GM12801 (cell line): ENCODE data around the gene AURKAIP1.

Experiments used
- TF ChIP-seq, protein P1 (sequence below): IDR thresholded peaks from one replicate; pipeline ENCODE4 v1.5.1; 2011; ENCODE audit warnings: control low read depth; ENCODE audit not compliant: insufficient read length; ENCODE audit errors: extremely low read depth

Gene AURKAIP1

DNA sequence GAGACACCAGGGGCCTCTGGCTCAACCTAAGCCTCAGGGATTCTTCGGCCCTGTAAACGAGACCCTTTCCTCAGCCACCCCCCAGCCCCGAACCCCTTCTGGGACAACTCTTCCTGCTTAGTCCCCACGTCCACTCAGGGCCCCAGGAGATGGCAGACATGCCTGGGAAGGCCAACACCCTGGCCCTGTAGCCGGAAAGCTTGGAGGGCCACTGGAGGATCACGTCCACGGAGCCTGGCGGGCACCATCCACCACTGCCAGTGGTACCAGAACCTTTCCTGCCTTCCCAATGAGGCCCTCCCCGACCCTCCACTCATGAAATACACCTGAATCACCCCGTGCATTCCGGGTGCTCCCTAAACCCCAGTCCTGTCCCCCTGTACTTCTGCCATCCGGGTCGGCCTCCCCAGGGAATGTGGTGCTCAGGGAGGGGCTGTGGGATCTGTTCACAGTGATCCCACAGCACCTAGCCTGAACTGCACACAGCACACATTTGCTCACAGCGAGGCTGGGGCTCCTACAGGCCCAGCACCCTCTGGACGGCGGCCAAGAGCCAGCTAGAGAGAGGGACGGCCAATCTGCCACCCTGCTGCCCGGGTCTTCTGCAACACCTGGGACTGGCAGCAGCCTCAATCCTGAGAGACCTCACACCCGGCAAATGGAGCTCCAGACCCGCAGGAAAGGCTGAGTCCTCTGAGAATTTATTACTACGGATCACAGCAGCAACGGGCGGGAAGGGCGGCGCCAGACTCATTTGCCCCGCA, 1.8 kb downstream of the AURKAIP1 start:
- TF ChIP-seq, protein P1, sequence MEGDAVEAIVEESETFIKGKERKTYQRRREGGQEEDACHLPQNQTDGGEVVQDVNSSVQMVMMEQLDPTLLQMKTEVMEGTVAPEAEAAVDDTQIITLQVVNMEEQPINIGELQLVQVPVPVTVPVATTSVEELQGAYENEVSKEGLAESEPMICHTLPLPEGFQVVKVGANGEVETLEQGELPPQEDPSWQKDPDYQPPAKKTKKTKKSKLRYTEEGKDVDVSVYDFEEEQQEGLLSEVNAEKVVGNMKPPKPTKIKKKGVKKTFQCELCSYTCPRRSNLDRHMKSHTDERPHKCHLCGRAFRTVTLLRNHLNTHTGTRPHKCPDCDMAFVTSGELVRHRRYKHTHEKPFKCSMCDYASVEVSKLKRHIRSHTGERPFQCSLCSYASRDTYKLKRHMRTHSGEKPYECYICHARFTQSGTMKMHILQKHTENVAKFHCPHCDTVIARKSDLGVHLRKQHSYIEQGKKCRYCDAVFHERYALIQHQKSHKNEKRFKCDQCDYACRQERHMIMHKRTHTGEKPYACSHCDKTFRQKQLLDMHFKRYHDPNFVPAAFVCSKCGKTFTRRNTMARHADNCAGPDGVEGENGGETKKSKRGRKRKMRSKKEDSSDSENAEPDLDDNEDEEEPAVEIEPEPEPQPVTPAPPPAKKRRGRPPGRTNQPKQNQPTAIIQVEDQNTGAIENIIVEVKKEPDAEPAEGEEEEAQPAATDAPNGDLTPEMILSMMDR = no peak

DNA sequence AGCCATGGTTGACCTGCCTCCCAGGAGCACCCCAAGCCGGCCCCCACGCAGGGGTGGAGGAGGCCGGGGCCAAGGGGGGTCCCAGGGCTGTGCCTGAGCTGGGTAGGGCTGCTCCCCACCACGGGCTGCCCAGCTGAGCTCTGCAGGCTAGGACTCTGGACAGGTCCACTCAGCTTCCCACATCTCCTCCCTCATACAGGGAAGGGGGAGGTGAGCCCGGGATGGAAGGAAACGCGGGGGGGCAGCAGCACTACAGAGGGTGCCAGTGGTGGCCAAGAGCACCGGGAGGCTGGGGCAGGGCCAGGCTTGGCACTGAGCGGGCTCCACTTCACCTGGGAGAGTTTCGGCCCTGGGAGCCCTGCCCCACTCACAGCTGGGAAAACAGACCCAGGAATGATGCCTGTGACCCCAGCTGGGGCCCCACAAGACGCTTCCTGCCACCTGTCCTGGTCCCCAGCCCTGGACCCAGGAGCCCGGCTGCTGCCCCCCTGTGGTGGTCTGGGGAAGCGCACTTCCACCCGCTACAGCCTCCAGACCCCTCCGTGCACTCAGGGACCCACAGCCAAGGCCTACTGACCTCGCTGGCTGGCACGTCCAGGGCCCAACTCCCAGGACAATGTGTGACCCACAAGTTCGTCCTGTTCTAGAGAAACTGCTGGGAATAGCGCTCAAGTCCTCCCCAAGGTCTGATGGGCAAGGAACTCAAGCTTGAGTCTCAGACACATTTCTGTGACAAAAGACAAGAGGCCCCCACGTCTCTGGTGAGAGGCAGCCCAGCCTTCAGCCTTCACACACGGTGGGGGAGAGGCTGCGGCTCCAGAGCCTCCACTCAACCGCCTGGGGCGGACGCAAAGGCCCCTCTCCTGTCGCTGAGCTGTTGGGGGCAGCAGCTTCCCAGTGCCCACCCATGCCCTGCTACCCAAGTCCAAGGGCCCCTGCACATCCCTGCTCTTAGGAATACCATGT, 3.0 kb downstream of the AURKAIP1 start:
- TF ChIP-seq, protein P1 = no peak

DNA sequence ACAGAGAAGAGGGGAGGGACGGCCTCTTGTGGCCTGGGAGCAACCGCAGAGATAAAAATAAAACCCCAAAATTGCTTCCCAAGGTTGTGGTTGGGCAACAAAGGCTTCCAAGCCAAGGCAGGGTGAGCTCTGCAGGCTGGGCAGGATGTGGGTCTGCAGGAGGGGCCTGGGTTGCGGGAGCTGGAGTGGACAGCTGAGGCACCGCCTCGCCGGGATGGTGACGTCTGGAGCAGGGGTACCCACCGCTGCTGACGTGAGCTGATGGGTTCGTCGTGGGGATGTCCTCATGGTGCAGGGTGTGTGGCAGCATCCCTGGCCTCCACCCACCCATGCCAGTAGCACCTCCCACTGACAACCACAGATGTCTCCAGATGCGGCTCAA, 3.7 kb downstream of the AURKAIP1 start:
- TF ChIP-seq, protein P1 = no peak

DNA sequence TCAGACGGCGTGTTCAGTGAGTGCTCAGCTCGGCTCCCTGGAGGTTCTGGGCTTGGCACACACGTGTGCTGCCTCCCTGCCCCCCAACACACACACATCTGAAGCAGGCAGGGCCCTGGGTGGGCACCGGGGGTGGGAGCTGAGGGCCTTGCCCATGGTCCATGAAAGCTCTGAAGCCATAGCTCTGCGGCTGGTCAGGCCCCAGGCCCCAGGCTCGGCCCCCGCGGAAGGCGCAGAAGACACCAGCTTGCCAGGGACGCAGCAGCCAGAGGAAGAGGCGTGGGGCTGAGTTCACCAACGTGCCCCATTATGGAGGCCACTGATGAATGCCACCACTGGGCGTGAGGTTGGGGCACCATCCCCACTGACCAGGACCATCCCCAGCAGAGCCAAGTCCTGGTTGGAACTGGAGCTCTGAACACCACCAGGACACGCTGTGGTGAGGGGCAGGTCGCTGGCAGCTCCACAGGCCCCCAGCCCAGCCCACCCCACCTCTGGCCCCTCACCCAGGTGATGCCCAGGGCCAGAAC, 4.2 kb downstream of the AURKAIP1 start:
- TF ChIP-seq, protein P1 = no peak

DNA sequence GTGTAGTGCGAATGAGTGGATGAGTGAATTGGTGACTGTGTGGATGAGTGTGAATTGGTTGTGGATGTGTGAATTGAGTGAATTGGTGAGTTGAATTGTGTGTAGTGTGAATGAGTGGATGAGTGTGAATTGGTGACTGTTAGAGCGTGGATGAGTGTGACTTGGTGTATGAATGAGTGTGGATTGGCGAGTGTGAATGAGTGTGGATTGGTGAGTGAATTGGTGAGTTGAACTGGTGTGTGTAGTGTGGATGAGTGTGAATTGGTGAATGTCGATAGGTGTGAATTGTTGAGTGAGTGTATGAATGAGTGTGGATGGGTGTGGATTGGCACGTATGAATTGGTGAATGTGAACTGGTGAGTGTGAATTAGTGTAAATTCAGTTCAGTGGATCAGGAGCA, 7.7 kb downstream of the AURKAIP1 start:
- TF ChIP-seq, protein P1 = no peak

DNA sequence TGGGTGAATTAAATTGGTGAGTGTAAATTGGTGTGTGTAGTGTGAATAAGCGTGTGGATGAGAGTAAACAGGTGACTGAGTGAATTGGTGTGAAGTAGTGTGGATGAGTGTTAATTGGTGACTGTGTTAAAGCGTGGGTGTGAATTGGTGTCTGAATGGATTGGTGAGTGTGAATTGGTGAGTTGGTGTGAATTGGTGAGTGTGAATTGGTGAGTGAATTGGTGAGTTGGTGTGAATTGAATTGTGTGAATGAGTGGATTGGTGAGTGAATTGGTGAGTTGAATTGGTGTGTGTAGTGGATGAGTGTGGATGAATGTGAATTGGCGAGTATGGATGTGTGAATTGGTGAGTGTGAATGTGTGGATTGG, 8.3 kb downstream of the AURKAIP1 start:
- TF ChIP-seq, protein P1 = no peak
